Measurements from ENCODE around the gene IFITM1.
"Not testable (repeated sequence)": the region's sequence is repeated elsewhere in the genome, so short reads cannot be mapped to it uniquely, and the experiment has no call there.

IFITM1 gene

GRCh38 chr11:326592-326841, 12.7 kb downstream of the IFITM1 start:
- DNase-seq (ENCODE audit: low read depth in 2 of 2), result no peak

GRCh38 chr11:326842-327580, 13.2 kb downstream of the IFITM1 start:
- DNase-seq (ENCODE audit: low read depth in 2 of 2), result peak in 1 of 2 experiments; percentile 65

- no peak for DNase-seq (ENCODE audit: low read depth in 2 of 2)
Measured at GRCh38 chr11:327581-327923, 13.7 kb downstream of the IFITM1 start.

- no peak for DNase-seq (ENCODE audit: low read depth in 2 of 2)
Measured at GRCh38 chr11:328012-328411, 14.2 kb downstream of the IFITM1 start.

- DNase-seq (ENCODE audit: low read depth in 2 of 2), result not testable (repeated sequence)
Measured at GRCh38 chr11:328516-329100, 14.8 kb downstream of the IFITM1 start.

- no peak for DNase-seq (ENCODE audit: low read depth in 2 of 2)
Measured at GRCh38 chr11:329886-330253, 16.0 kb downstream of the IFITM1 start.

GRCh38 chr11:330307-330693, 16.5 kb downstream of the IFITM1 start:
- DNase-seq (ENCODE audit: low read depth in 2 of 2), result no peak

- DNase-seq (ENCODE audit: low read depth in 2 of 2), result peak in 1 of 2 experiments; percentile 21
Measured at GRCh38 chr11:330694-331357, 17.0 kb downstream of the IFITM1 start.

- no peak for DNase-seq (ENCODE audit: low read depth in 2 of 2)
Measured at GRCh38 chr11:331358-332060, 17.7 kb downstream of the IFITM1 start.

- no peak for DNase-seq (ENCODE audit: low read depth in 2 of 2)
Measured at GRCh38 chr11:332651-333480, 19.0 kb downstream of the IFITM1 start.

- DNase-seq (ENCODE audit: low read depth in 2 of 2), result not testable (repeated sequence)
Measured at GRCh38 chr11:333616-334263, 19.9 kb downstream of the IFITM1 start.

- no peak for DNase-seq (ENCODE audit: low read depth in 2 of 2)
Measured at GRCh38 chr11:334264-334994, 20.6 kb downstream of the IFITM1 start.

- no peak for DNase-seq (ENCODE audit: low read depth in 2 of 2)
Measured at GRCh38 chr11:335779-336658, 22.2 kb downstream of the IFITM1 start.

- DNase-seq (ENCODE audit: low read depth in 2 of 2), result no peak
Measured at GRCh38 chr11:336659-337198, 22.9 kb downstream of the IFITM1 start.

- no peak for DNase-seq (ENCODE audit: low read depth in 2 of 2)
Measured at GRCh38 chr11:337711-338110, 23.9 kb downstream of the IFITM1 start.

- no peak for DNase-seq (ENCODE audit: low read depth in 2 of 2)
Measured at GRCh38 chr11:339963-340362, 26.1 kb downstream of the IFITM1 start.

GRCh38 chr11:340539-341512, 27.0 kb downstream of the IFITM1 start:
- DNase-seq (ENCODE audit: low read depth in 2 of 2), result no peak

GRCh38 chr11:342328-342727, 28.5 kb downstream of the IFITM1 start:
- DNase-seq (ENCODE audit: low read depth in 2 of 2), result no peak
